ENCODE measurements around the gene RAB26.

The RAB26 gene

GRCh38 chr16:2163211-2163881, 14.9 kb downstream of the RAB26 start:
- FAIRE-seq: no peak

GRCh38 chr16:2165861-2166260, 17.4 kb downstream of the RAB26 start:
- FAIRE-seq: no peak

- no peak for FAIRE-seq
These were observed 18.0 kb downstream of the RAB26 start for GRCh38 chr16:2166263-2167067.

GRCh38 chr16:2167068-2167638, 18.7 kb downstream of the RAB26 start:
- FAIRE-seq: no peak

GRCh38 chr16:2170080-2170479, 21.7 kb downstream of the RAB26 start:
- no peak for FAIRE-seq

GRCh38 chr16:2170587-2171435, 22.4 kb downstream of the RAB26 start:
- FAIRE-seq: no peak

GRCh38 chr16:2171601-2172178, 23.3 kb downstream of the RAB26 start:
- FAIRE-seq: no peak

GRCh38 chr16:2172688-2173335, 24.4 kb downstream of the RAB26 start:
- FAIRE-seq: no peak

GRCh38 chr16:2173366-2173765, 24.9 kb downstream of the RAB26 start:
- no peak for FAIRE-seq

GRCh38 chr16:2173916-2174315, 25.5 kb downstream of the RAB26 start:
- no peak for FAIRE-seq

GRCh38 chr16:2174396-2175131, 26.1 kb downstream of the RAB26 start:
- no peak for FAIRE-seq

- FAIRE-seq: no peak
These were observed 27.0 kb downstream of the RAB26 start for GRCh38 chr16:2175454-2175853.

GRCh38 chr16:2176047-2176446, 27.6 kb downstream of the RAB26 start:
- FAIRE-seq: no peak

- no peak for FAIRE-seq
These were observed 28.7 kb downstream of the RAB26 start for GRCh38 chr16:2177101-2177500.

- no peak for FAIRE-seq
These were observed 29.1 kb downstream of the RAB26 start for GRCh38 chr16:2177561-2177960.

GRCh38 chr16:2178321-2179106, 30.1 kb downstream of the RAB26 start:
- FAIRE-seq: no peak

GRCh38 chr16:2179107-2179501, 30.7 kb downstream of the RAB26 start:
- no peak for FAIRE-seq

GRCh38 chr16:2179576-2179975, 31.2 kb downstream of the RAB26 start:
- FAIRE-seq: no peak

GRCh38 chr16:2180461-2180860, 32.0 kb downstream of the RAB26 start:
- FAIRE-seq: no peak
